Hematopoietic multipotent progenitor cell treated with erythropoietin and hydrocortisone succinate and interleukin-3 and kit ligand, for 8 days (in vitro differentiated cells): Measurements from ENCODE around the gene CAMSAP2.

Experiments used
- DNase-seq: peaks from one replicate; pipeline ENCODE4 v3.0.0-alpha.2; 2015

CAMSAP2 gene

GRCh38 chr1:200887036-200887435, 148.3 kb downstream of the CAMSAP2 start:
- no peak for DNase-seq

- DNase-seq: no peak
These were observed 149.2 kb downstream of the CAMSAP2 start for GRCh38 chr1:200887772-200888348.

GRCh38 chr1:200888349-200888838, 149.7 kb downstream of the CAMSAP2 start:
- no peak for DNase-seq

GRCh38 chr1:200889571-200889970, 150.9 kb downstream of the CAMSAP2 start:
- DNase-seq: no peak

GRCh38 chr1:200890027-200890426, 151.3 kb downstream of the CAMSAP2 start:
- DNase-seq: no peak

- peak; percentile 9 for DNase-seq
These were observed 152.4 kb downstream of the CAMSAP2 start for GRCh38 chr1:200890818-200891773.

GRCh38 chr1:200891774-200892157, 153.1 kb downstream of the CAMSAP2 start:
- no peak for DNase-seq

GRCh38 chr1:200892546-200892945, 153.9 kb downstream of the CAMSAP2 start:
- no peak for DNase-seq

GRCh38 chr1:200892958-200893357, 154.3 kb downstream of the CAMSAP2 start:
- DNase-seq: no peak

- DNase-seq: no peak
These were observed 154.8 kb downstream of the CAMSAP2 start for GRCh38 chr1:200893411-200893901.

- no peak for DNase-seq
These were observed 156.2 kb downstream of the CAMSAP2 start, which contains the start of gene INAVA for GRCh38 chr1:200894712-200895442. TSS of gene INAVA (plus strand) at chr1:200894900. CDS start at chr1:200898401, 3,501 bp downstream.

- DNase-seq: no peak
These were observed 156.7 kb downstream of the CAMSAP2 start for GRCh38 chr1:200895443-200895789.

GRCh38 chr1:200895801-200896530, 157.3 kb downstream of the CAMSAP2 start:
- DNase-seq: no peak

- no peak for DNase-seq
These were observed 158.0 kb downstream of the CAMSAP2 start for GRCh38 chr1:200896531-200897196.

- DNase-seq: no peak
These were observed 158.6 kb downstream of the CAMSAP2 start for GRCh38 chr1:200897259-200897658.

GRCh38 chr1:200899015-200899386, 160.3 kb downstream of the CAMSAP2 start:
- no peak for DNase-seq

- DNase-seq: no peak
These were observed 160.8 kb downstream of the CAMSAP2 start for GRCh38 chr1:200899451-200899915.

- no peak for DNase-seq
These were observed 161.5 kb downstream of the CAMSAP2 start for GRCh38 chr1:200899954-200900867.

- no peak for DNase-seq
These were observed 162.2 kb downstream of the CAMSAP2 start for GRCh38 chr1:200900877-200901276.

- no peak for DNase-seq
These were observed 162.7 kb downstream of the CAMSAP2 start for GRCh38 chr1:200901350-200901749.
